ENCODE results near the gene PRKCSH. TPM values are rescaled to one million over a fixed set of nuclear protein-coding genes. Genes with fewer than 3 reads are reported as not detected.
A peak's percentile ranks its signal among the peaks of the same experiment; 100 is the strongest.

Gene PRKCSH
- total RNA-seq, 1 experiment from 2014 or later: 318 TPM

DNA sequence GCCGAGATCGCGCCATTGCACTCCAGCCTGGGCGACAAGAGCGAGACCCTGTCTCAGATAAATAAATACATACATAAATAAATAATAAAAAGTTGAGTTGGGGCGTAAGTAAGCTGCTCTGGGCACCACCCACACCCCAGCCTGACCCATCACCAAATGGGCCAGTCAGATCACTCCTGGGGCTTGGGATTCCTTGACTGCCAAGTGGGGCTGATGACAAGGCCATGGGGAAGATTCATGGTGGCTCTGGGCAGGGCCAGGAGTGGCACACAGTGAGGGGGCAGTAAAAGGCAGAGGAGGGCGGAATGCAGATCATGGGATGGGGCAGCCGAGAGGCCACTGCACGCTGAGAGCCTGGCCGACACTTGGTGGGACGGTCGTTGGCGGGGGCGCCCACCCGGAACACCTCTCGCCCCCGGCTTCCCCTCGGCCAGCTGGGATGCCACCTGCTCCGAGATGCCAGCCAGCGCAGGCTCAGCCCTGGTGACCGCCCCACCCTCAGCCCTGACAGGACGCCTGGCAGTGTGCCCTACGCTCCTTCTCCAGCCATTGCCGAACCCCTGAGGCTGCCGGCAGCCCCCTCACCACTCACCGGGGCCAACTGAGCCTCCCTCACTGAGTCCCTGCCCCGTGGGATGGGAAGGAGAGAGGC is 59.3 kb downstream of the PRKCSH start:
- no peaks in the 10 kb centered on the region for H3K9me3 Mint-ChIP-seq (ENCODE audit: low read depth, unreplicated experiment)
- H3K27ac Mint-ChIP-seq (ENCODE audit: unreplicated experiment): no peak overlapping the region
- intact Hi-C loops (cut with micrococcal nuclease; ENCODE audit: unreplicated experiment): no loop called here
- TF ChIP-seq, protein P1, sequence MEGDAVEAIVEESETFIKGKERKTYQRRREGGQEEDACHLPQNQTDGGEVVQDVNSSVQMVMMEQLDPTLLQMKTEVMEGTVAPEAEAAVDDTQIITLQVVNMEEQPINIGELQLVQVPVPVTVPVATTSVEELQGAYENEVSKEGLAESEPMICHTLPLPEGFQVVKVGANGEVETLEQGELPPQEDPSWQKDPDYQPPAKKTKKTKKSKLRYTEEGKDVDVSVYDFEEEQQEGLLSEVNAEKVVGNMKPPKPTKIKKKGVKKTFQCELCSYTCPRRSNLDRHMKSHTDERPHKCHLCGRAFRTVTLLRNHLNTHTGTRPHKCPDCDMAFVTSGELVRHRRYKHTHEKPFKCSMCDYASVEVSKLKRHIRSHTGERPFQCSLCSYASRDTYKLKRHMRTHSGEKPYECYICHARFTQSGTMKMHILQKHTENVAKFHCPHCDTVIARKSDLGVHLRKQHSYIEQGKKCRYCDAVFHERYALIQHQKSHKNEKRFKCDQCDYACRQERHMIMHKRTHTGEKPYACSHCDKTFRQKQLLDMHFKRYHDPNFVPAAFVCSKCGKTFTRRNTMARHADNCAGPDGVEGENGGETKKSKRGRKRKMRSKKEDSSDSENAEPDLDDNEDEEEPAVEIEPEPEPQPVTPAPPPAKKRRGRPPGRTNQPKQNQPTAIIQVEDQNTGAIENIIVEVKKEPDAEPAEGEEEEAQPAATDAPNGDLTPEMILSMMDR (IDR thresholded peaks at IDR 0.05; ENCODE audit: unreplicated experiment): no peak
- peaks cover 6% of the 10 kb centered on the region for H3K36me3 Mint-ChIP-seq (ENCODE audit: insufficient read depth, unreplicated experiment)
- H3K4me3 Mint-ChIP-seq (ENCODE audit: low read depth, unreplicated experiment): no peak overlapping the region
- no peaks in the 10 kb centered on the region for H3K27me3 Mint-ChIP-seq (ENCODE audit: unreplicated experiment)
- no peak for DNase-seq
- peaks cover 9% of the 10 kb centered on the region for H3K4me1 Mint-ChIP-seq (ENCODE audit: low read depth, unreplicated experiment)
- BruUV-seq (replicated peaks): no TSS peak
- CTCF ChIA-PET: no interaction called here

DNA sequence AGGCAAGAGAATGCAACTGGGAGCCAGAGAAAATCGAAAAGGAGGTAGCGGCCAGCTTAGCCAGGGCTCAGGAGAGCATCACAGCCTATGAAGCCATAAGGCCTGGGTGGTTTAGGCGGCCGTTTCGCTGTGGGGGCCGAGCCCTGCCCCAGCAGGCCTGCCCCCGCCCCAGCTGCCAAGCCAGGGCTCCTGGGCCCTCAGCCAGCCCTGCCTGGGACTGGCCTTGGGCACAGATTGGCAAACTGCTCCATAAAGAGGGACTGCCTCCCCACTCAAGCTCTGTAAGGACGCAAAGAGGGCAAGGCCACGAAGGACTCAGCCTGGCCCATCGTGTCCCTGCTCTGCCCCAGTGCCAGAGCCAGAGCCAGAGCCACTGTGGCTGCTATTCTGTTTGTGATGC is 60.0 kb downstream of the PRKCSH start:
- no peak for DNase-seq
- Mint-ChIP-seq H3K4me3 (ENCODE audit: low read depth, unreplicated experiment) (no peak overlapping the region), H3K9me3 (ENCODE audit: low read depth, unreplicated experiment) (no peaks in the 10 kb centered on the region), H3K27ac (ENCODE audit: unreplicated experiment) (no peak overlapping the region), H3K4me1 (ENCODE audit: low read depth, unreplicated experiment) (peaks cover 8% of the 10 kb centered on the region), H3K36me3 (ENCODE audit: insufficient read depth, unreplicated experiment) (peaks cover 10% of the 10 kb centered on the region), H3K27me3 (ENCODE audit: unreplicated experiment) (no peaks in the 10 kb centered on the region)
- CTCF ChIA-PET: no interaction called here
- TF ChIP-seq, protein P1 (IDR thresholded peaks at IDR 0.05; ENCODE audit: unreplicated experiment): no peak
- intact Hi-C loops (cut with micrococcal nuclease; ENCODE audit: unreplicated experiment): no loop called here
- no TSS peak for BruUV-seq (replicated peaks)

DNA sequence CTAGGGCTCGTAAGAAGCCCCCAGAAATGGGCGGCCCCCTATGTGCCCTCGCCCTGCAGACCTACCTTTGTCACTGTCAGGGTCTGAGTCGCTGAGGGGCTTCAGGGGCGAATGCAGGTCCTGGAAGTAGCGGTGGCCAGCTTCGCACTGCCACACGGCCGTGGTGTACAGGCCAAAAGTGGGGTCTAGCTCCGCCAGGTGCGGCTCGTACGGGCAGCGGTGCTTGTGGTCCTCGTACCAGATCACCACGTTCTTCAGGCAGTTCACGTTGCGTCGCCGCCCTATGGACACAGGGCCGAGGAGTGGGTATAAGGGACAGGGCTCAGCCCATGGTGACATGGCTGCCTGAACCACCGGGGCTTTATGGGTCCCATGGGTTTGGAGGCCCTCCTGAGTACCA is 60.5 kb downstream of the PRKCSH start:
- TF ChIP-seq, protein P1 (IDR thresholded peaks at IDR 0.05; ENCODE audit: unreplicated experiment): no peak
- H3K4me1 Mint-ChIP-seq (ENCODE audit: low read depth, unreplicated experiment): peaks cover 4% of the 10 kb centered on the region
- no peak overlapping the region for H3K4me3 Mint-ChIP-seq (ENCODE audit: low read depth, unreplicated experiment)
- DNase-seq: no peak
- peaks cover 8% of the 10 kb centered on the region for H3K36me3 Mint-ChIP-seq (ENCODE audit: insufficient read depth, unreplicated experiment)
- intact Hi-C loops (cut with micrococcal nuclease; ENCODE audit: unreplicated experiment): no loop called here
- CTCF ChIA-PET: no interaction called here
- BruUV-seq (replicated peaks): no TSS peak
- no peaks in the 10 kb centered on the region for H3K9me3 Mint-ChIP-seq (ENCODE audit: low read depth, unreplicated experiment)
- no peaks in the 10 kb centered on the region for H3K27me3 Mint-ChIP-seq (ENCODE audit: unreplicated experiment)
- no peak overlapping the region for H3K27ac Mint-ChIP-seq (ENCODE audit: unreplicated experiment)

DNA sequence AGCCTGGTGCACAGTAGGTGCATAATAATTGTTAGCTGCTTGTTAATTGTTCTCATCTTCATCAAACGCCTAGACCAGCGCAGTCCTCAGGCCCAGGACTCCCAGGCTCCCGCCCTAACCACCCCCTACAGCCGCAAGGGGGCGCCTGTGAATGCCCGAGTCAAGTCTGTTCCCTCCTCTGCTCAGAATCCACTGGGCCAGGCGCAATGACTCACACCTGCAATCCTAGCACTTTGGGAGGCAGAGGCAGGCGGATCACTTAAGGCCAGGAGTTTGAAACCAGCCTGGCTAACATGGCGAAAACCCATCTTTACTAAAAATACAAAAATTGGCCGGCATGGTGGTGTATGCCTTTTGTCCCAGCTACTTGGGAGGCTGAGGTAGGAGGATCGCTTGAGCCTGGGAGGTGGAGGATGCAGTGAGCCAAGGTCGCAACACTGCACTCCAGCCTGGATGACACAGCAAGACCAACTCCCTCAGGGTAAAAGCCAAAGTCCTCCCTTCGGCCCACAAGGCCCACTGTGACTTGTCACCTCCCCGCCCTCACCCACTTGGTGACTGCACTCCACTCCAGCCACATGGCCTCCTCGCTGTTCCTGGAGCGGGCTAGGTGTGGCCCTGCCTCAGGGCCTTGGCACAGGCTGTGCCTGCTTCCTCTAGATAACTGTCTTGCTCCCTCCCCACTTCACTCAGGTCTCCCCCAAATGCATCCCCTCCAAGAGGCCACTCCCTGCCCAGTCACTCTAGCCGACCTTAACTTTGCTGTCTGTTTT is 61.1 kb downstream of the PRKCSH start:
- DNase-seq: peak; percentile 59
- CTCF ChIA-PET: no interaction called here
- BruUV-seq (replicated peaks): no TSS peak
- Mint-ChIP-seq H3K4me3 (ENCODE audit: low read depth, unreplicated experiment) (no peak overlapping the region), H3K27ac (ENCODE audit: unreplicated experiment) (no peak overlapping the region), H3K27me3 (ENCODE audit: unreplicated experiment) (no peaks in the 10 kb centered on the region), H3K9me3 (ENCODE audit: low read depth, unreplicated experiment) (no peaks in the 10 kb centered on the region), H3K4me1 (ENCODE audit: low read depth, unreplicated experiment) (no peaks in the 10 kb centered on the region), H3K36me3 (ENCODE audit: insufficient read depth, unreplicated experiment) (peaks cover 5% of the 10 kb centered on the region)
- TF ChIP-seq, protein P1 (IDR thresholded peaks at IDR 0.05; ENCODE audit: unreplicated experiment): peak; percentile 36
- intact Hi-C loops (cut with micrococcal nuclease; ENCODE audit: unreplicated experiment): no loop called here
